GM12874 (cell line): ENCODE data around the gene PRKCE.

Experiments
- TF ChIP-seq, protein P1 (sequence below): IDR thresholded peaks from 2 replicates; pipeline ENCODE4 v1.5.1; 2011; ENCODE audit warnings: low read depth, mild to moderate bottlenecking, control low read depth, low read length, moderate library complexity; ENCODE audit not compliant: insufficient read depth

PRKCE gene

DNA sequence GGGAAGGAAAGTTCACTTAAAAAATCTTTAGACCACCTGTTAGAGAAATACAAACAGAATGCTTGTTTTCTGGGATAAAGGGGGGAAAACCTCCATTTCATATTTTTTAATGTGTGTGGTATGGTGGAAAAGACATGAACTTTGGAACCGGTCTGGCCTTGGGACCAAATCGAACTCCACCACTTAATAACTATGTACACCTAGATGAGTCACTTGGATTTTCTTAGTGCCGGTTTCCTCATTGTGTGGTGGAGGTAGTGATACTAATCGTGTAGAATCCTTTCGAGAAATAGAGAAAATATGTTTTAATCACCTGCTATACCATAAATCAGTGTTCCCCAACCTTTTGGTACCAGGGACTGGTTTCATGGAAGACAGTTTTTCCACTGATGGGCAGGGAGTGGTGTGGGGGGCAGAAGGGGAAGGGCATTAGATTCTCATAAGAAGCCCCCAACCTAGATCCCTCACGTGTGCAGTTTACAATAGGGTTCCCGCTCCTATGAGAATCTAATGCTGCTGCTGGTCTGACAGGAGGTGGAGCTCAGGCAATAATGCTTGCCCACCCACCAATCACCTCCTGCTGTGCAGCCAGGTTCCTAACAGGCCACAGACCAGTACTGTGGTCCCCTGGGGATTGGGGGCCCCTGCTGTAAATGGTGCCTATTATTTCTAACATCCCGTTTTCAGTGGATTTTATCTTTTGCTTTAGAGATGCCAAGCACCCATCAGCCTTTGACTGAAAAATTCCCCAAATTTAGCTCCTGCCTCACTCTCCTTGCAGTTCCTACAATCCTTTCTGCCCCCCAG lies 308.8 kb downstream of the PRKCE start:
- TF ChIP-seq, protein P1, sequence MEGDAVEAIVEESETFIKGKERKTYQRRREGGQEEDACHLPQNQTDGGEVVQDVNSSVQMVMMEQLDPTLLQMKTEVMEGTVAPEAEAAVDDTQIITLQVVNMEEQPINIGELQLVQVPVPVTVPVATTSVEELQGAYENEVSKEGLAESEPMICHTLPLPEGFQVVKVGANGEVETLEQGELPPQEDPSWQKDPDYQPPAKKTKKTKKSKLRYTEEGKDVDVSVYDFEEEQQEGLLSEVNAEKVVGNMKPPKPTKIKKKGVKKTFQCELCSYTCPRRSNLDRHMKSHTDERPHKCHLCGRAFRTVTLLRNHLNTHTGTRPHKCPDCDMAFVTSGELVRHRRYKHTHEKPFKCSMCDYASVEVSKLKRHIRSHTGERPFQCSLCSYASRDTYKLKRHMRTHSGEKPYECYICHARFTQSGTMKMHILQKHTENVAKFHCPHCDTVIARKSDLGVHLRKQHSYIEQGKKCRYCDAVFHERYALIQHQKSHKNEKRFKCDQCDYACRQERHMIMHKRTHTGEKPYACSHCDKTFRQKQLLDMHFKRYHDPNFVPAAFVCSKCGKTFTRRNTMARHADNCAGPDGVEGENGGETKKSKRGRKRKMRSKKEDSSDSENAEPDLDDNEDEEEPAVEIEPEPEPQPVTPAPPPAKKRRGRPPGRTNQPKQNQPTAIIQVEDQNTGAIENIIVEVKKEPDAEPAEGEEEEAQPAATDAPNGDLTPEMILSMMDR: no peak

DNA sequence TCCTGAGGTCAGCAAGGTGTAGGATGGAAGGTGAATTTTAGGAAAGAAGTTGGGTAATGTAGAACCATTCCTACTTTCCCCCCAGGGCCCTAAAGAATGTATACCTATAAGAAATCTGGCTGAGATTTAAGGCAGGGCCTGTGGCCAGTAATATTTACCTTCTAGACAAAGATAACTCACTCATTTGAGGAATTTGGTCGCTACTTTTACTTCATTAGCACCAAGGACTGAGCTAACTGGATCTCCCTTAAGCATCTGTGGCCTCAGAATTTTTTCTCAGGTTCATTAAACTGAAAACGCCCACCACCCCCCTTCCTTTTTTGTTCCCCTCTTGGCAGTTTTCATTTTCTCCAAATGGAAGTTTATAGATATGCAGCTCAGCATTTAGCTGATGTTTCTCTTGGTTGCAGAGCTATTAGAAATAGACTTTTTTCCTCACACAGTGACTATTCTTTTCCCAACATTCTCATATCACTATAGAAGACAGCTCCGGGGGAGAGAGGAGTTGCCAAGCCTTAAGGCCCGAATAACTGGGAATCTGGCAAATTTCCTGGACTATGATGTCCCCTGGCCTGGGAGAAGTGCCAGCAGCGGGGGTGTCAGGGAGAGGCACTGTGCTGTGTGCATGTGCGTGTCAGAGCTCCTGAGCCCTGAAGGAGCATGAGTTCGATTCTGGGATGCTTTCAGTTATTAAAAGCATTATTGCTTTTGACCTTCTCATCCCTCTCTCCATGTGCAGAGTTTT lies 310.9 kb downstream of the PRKCE start:
- TF ChIP-seq, protein P1: no peak

DNA sequence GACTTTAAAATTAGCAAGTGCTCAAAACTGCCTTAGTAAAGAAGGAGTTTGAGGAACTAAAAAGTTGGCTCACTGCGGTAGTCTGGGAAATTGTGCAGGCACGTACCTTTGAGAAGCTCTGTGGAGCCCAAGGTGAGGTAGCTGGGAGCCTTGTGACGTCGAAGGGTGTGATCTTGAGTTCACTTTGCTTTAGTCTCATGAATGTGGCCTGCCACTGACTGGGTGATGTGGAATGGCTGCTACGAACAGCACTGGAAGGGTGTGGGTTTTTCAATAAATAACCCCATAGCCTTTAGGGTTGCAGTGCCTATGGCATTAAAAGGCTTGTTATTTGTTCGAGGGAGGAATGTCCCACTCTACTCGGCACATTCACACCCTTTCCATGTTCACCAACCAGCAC lies 312.3 kb downstream of the PRKCE start:
- TF ChIP-seq, protein P1: no peak

DNA sequence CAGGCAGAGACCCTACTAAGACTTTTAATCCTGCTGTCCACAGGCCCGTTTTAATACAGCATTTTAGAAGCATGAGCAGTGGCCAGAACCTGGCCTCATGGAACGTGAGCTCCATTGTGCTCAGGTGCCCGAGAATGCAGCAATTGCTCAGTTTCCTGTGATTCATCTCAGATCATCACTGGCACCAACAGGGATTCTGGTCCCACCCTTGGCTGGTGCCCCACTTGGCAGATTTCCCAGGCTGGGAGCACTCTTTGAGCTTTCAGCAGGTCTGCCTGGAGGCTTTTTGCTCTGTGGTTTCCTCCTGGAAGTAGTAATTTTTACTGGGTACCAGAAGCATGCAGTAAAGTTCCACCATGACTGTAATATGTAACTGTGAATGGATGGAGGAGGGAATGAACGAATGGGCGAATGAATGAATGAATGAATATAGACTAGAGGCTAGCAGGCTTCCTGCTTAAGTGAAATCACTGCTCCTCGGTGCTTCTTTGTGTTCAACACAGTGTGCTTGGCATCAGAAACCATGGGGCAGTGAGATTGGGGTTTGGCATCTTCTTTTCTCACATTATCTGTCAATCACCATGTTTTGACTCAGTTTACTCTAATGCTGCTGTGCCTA lies 312.9 kb downstream of the PRKCE start:
- TF ChIP-seq, protein P1: no peak

DNA sequence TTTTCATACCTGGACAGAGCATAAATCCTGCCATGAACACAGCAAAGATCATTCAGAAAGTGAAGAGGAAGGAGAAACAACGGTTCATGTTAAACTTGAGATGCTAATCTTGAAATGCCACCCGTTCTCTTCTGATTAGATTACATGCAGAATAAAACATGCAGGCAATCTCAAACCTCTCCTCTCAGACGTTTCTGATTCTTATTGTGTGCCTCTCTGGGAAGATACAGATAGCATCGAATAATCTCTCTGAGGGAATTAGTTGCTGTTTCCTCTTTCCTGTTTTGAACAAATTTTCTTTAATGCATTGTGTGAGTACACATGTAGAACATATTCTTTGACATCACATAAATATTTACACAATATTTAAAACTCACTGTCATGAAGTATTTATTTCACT lies 313.4 kb downstream of the PRKCE start:
- TF ChIP-seq, protein P1: no peak

DNA sequence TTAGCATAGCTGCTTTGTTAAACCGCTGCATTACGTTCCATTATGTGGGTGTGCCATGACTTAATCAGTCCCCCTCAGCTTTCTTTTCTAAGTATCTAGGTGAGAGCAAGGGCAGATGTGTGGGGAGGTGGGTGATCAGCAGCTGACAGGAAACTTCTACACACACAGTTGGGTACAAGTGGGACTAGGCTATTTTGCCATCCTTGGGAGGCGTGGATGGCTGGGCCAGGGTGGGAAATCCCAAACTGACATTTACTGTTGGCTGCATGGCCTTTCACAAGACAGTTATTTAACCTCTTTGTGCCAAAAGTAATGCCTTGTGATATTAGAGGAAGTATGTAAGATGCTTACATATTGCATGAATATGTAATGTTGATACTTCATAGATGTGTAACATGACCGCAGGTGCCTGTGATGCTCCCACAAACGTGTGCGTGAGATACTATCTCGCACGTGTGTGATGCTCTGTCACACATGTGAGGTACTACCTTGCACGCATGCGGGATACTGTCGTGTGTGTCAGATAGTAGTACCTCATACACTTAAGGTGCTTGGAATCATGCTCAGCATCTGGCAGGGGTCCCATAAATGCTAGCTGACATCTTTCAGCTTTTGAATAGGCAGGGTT lies 314.5 kb downstream of the PRKCE start:
- TF ChIP-seq, protein P1: no peak
